Activated CD8-positive, alpha-beta T cell treated with anti-CD3 and anti-CD28 coated beads for 36 hours (primary cell): ENCODE results near the gene ALOX15B. TPM values are rescaled to one million over a fixed set of nuclear protein-coding genes. Genes with fewer than 3 reads are reported as not detected.

ENCODE experiments used
- ATAC-seq: fragments of 200-7000 bp; cut with Tn5 transposase; one replicate; pipeline ENCODE4 v1.10.0; 2021; ENCODE audit warnings: mild to moderate bottlenecking, moderate library complexity
- CTCF ChIA-PET: fragments of 350-600 bp; sonication (Branson Sonifier 250); formaldehyde crosslinking; loops from one replicate; lab custom pipeline; 2021; ENCODE audit warnings: antibody characterized with exemption; lab: Charles Lee
- POLR2A ChIA-PET: fragments of 350-600 bp; sonication (Branson Sonifier 250); formaldehyde crosslinking; loops from one replicate; lab custom pipeline; 2021; ENCODE audit warnings: antibody characterized with exemption; lab: Charles Lee
- DNase-seq: peaks from one replicate; pipeline ENCODE4 v3.0.0-alpha.2; 2020
- H3K27ac Mint-ChIP-seq: one replicate; pipeline ENCODE4 v1.8.0; 2021; ENCODE audit warnings: mild to moderate bottlenecking, mixed read lengths
- H3K27me3 Mint-ChIP-seq: one replicate; pipeline ENCODE4 v1.8.0; 2021; ENCODE audit warnings: mixed read lengths
- H3K36me3 Mint-ChIP-seq: one replicate; pipeline ENCODE4 v1.8.0; 2021; ENCODE audit warnings: low read depth, mixed read lengths
- H3K4me1 Mint-ChIP-seq: one replicate; pipeline ENCODE4 v1.8.0; 2021; ENCODE audit warnings: low read depth, mixed read lengths
- H3K4me3 Mint-ChIP-seq: one replicate; pipeline ENCODE4 v1.8.0; 2021; ENCODE audit warnings: mild to moderate bottlenecking, moderate library complexity, mixed read lengths
- H3K9me3 Mint-ChIP-seq: one replicate; pipeline ENCODE4 v1.8.0; 2021; ENCODE audit warnings: mixed read lengths
- CTCF ChIP-seq: fragments of 200-600 bp; IDR thresholded peaks from one replicate; pipeline ENCODE4 v1.8.0; 2022; ENCODE audit warnings: antibody characterized with exemption, mild to moderate bottlenecking
- intact Hi-C: fragments of 100-400 bp; cut with micrococcal nuclease; formaldehyde crosslinking; loops from one replicate; pipeline ENCODE4 v1.10.0; 2022
- total RNA-seq, 2 experiments: library from RNA; stranded (reverse); gene quantifications; one replicate each; pipeline ENCODE4 v1.2.3, GENCODE V29; 2021

The ALOX15B gene
- total RNA-seq, 2 experiments from 2014 or later: 0.16 TPM; not detected in 1

GRCh38 chr17:8046306-8046928, 7.6 kb downstream of the ALOX15B start:
- no peaks in the 10 kb centered on the region for H3K36me3 Mint-ChIP-seq
- no peaks in the 10 kb centered on the region for H3K9me3 Mint-ChIP-seq
- no peak for TF ChIP-seq CTCF
- peaks cover 2% of the 10 kb centered on the region for H3K27me3 Mint-ChIP-seq
- H3K27ac Mint-ChIP-seq: no peak overlapping the region
- intact Hi-C loops: no loop called here
- ATAC-seq: no peak
- no peak overlapping the region for H3K4me3 Mint-ChIP-seq
- no peak for DNase-seq
- ChIA-PET CTCF (interaction anchor here (1.3 to 2.6 kb wide), 4 partner anchors 11 to 29 kb away, joined by 5 to 16 read pairs (median 6); no protein-coding TSS in a partner anchor), POLR2A (no interaction called here)
- no peaks in the 10 kb centered on the region for H3K4me1 Mint-ChIP-seq

GRCh38 chr17:8046929-8047768, 8.3 kb downstream of the ALOX15B start:
- Mint-ChIP-seq H3K9me3 (no peaks in the 10 kb centered on the region), H3K27ac (no peak overlapping the region), H3K27me3 (peaks cover 2% of the 10 kb centered on the region), H3K4me1 (no peaks in the 10 kb centered on the region), H3K4me3 (no peak overlapping the region), H3K36me3 (no peaks in the 10 kb centered on the region)
- DNase-seq (no peak), ATAC-seq (no peak)
- POLR2A ChIA-PET: interaction anchor here (1.5 kb wide), 1 partner anchor 10 kb away, joined by 3 read pairs; no protein-coding TSS in a partner anchor
- TF ChIP-seq CTCF: no peak
- CTCF ChIA-PET: interaction anchor here (0.9 to 2.6 kb wide), 4 partner anchors 10 to 30 kb away, joined by 3 to 16 read pairs (median 6); no protein-coding TSS in a partner anchor
- intact Hi-C loops: no loop called here

- intact Hi-C loops: no loop called here
- TF ChIP-seq CTCF: no peak
Measured at GRCh38 chr17:8047769-8048110, 8.9 kb downstream of the ALOX15B start.

GRCh38 chr17:8048236-8048635, 9.4 kb downstream of the ALOX15B start:
- no peaks in the 10 kb centered on the region for H3K36me3 Mint-ChIP-seq
- TF ChIP-seq CTCF: no peak
- ChIA-PET CTCF (interaction anchor here (0.9 to 2.6 kb wide), 2 partner anchors 12 to 26 kb away, joined by 3 to 16 read pairs; no protein-coding TSS in a partner anchor), POLR2A (interaction anchor here (0.6 to 1.5 kb wide), 2 partner anchors 9 to 34 kb away, joined by 3 read pairs; no protein-coding TSS in a partner anchor)
- DNase-seq (no peak), ATAC-seq (no peak)
- no peaks in the 10 kb centered on the region for H3K9me3 Mint-ChIP-seq
- no peaks in the 10 kb centered on the region for H3K4me1 Mint-ChIP-seq
- intact Hi-C loops: no loop called here
- no peak overlapping the region for H3K4me3 Mint-ChIP-seq
- H3K27ac Mint-ChIP-seq: no peak overlapping the region
- H3K27me3 Mint-ChIP-seq: no peaks in the 10 kb centered on the region

More at GRCh38 chr17:8047769-8048110, 8.9 kb downstream of the ALOX15B start:
- H3K9me3 Mint-ChIP-seq: no peaks in the 10 kb centered on the region
- CTCF ChIA-PET: interaction anchor here (0.9 to 2.6 kb wide), 3 partner anchors 10 to 26 kb away, joined by 3 to 16 read pairs (median 5); no protein-coding TSS in a partner anchor
- POLR2A ChIA-PET: interaction anchor here (0.6 to 1.5 kb wide), 2 partner anchors 10 to 33 kb away, joined by 3 read pairs; no protein-coding TSS in a partner anchor
- DNase-seq (no peak), ATAC-seq (no peak)
- no peak overlapping the region for H3K27ac Mint-ChIP-seq
- no peaks in the 10 kb centered on the region for H3K27me3 Mint-ChIP-seq
- no peak overlapping the region for H3K4me3 Mint-ChIP-seq
- no peaks in the 10 kb centered on the region for H3K36me3 Mint-ChIP-seq
- no peaks in the 10 kb centered on the region for H3K4me1 Mint-ChIP-seq
